Ovary (tissue), 3 donors: Measurements from ENCODE around the gene CYP46A1.

Experiments used
- EP300 ChIP-seq: sonication (generic); formaldehyde crosslinking; IDR thresholded peaks from one replicate; pipeline ENCODE4 v1.6.1; 2017; ENCODE audit warnings: antibody characterized with exemption
- POLR2A ChIP-seq: fragments of 450-650 bp; IDR thresholded peaks from one replicate; pipeline ENCODE4 v1.6.1; 2017; ENCODE audit warnings: antibody characterized with exemption, mild to moderate bottlenecking, moderate library complexity
- TF ChIP-seq, protein P1 (sequence below), 3 donors: fragments of 450-650 bp in 2 of 3; fragments of 200-600 bp in 1 of 3; IDR thresholded peaks; one replicate each; pipeline versions ENCODE4 v1.5.1 to v1.8.0; 2016 to 2022; ENCODE audit warnings: antibody characterized with exemption in 3 of 3, mild to moderate bottlenecking in 1 of 3
- donor health status: DM: no; HTN: no; CAD: no.

DNA sequence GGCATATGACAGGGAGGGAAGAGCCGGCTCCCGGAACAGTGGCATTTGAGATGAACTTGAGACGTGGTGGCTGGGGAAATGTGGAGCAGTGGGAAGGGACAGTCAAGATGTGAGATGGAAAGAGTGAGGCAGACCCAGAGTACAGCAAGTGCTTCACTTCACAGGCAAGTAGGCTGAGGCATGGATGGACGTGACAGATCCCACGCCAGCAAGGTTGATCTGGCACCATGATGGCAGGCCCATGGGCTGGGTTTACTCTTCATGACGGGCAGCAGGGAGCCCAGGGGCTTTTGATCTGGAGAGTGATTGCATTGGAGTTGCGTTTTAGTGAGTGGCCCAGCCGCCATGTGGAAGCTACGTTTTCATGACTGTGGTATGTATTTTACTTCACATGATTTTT, 91.3 kb downstream of the CYP46A1 start:
- TF ChIP-seq, protein P1, sequence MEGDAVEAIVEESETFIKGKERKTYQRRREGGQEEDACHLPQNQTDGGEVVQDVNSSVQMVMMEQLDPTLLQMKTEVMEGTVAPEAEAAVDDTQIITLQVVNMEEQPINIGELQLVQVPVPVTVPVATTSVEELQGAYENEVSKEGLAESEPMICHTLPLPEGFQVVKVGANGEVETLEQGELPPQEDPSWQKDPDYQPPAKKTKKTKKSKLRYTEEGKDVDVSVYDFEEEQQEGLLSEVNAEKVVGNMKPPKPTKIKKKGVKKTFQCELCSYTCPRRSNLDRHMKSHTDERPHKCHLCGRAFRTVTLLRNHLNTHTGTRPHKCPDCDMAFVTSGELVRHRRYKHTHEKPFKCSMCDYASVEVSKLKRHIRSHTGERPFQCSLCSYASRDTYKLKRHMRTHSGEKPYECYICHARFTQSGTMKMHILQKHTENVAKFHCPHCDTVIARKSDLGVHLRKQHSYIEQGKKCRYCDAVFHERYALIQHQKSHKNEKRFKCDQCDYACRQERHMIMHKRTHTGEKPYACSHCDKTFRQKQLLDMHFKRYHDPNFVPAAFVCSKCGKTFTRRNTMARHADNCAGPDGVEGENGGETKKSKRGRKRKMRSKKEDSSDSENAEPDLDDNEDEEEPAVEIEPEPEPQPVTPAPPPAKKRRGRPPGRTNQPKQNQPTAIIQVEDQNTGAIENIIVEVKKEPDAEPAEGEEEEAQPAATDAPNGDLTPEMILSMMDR (IDR thresholded peaks at IDR 0.05): no peak
- TF ChIP-seq POLR2A (no peak), EP300 (no peak)
